Skeletal muscle satellite cell (primary cell): ENCODE data around the gene PEPD.

Source experiments
- H3K27me3 ChIP-seq: 2 replicates; pipeline ENCODE4 v1.7.0; 2013; ENCODE audit warnings: low read length; ENCODE audit not compliant: control insufficient read depth, insufficient read depth
- H3K36me3 ChIP-seq: 2 replicates; pipeline ENCODE4 v1.7.0; 2013; ENCODE audit warnings: mild to moderate bottlenecking, control low read depth, low read length; ENCODE audit not compliant: insufficient read depth
- H3K4me1 ChIP-seq: 2 replicates; pipeline ENCODE4 v1.7.0; 2013; ENCODE audit warnings: low read length; ENCODE audit not compliant: control insufficient read depth, insufficient read depth
- H3K4me2 ChIP-seq: 2 replicates; pipeline ENCODE4 v1.7.0; 2013; ENCODE audit warnings: mild to moderate bottlenecking, low read length
- H3K4me3 ChIP-seq: 2 replicates; pipeline ENCODE4 v1.7.0; 2013; ENCODE audit warnings: low read length
- H3K9ac ChIP-seq: 2 replicates; pipeline ENCODE4 v1.7.0; 2013; ENCODE audit warnings: mild to moderate bottlenecking, low read depth, low read length, moderate library complexity
- H3K9me3 ChIP-seq: replicated peaks from 2 replicates; pipeline ENCODE4 v1.7.0; 2013; ENCODE audit warnings: mild to moderate bottlenecking, control low read depth, low read length

The PEPD gene

DNA sequence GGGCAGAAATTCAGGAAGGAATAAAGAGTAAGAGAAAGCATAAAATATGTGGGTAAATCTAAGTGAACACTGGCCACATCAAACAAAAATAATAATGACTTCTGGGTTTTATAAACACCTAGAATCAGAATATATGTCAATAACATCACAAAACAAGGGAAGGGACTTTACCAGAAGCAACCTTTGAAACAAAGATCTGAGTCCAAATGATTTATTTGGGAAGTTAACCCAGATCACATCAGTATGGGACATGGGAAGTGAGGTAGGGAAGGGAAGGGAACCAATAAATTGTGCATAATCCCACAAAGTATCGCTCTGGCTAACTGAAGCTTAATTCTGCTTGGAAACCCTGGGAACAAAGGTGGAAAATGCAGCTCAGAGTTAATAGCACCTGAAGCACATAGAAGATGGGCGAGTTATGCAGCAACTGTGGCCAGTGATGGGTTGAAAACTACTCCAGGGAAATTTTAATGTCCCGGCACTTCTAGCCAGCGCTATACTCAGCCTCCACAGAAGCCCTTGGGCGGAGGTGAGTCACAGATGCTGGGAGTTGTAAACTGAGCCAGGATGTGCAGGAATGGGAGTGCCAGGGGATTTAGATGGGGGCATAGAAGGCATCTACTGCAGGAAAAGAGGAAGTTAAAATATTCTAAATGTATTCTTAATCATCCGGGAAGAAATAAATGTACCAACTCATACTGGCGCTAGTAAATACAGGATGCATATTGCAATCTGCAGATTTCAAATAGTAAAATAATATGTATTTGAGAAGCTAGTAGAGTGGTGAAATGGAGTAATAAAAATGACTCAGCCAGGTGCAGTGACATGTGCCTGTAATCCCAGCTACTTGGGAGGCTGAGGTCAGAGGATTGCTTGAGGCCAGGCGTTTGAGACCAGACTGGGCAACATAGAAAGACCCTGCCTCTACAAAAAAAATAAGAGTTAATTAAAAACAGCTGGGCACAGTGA, 182.3 kb downstream of the PEPD start:
- H3K9me3 ChIP-seq = no peaks in the 10 kb centered on the region
- H3K4me3 ChIP-seq = no peak overlapping the region
- H3K4me1 ChIP-seq = no peaks in the 10 kb centered on the region
- peaks cover 21% of the 10 kb centered on the region for H3K27me3 ChIP-seq
- H3K4me2 ChIP-seq = no peak overlapping the region
- H3K9ac ChIP-seq = no peak overlapping the region
- no peaks in the 10 kb centered on the region for H3K36me3 ChIP-seq
